ENCODE results near the gene GAREM1. TPM values are rescaled to one million over a fixed set of nuclear protein-coding genes. Genes with fewer than 3 reads are reported as not detected.

The GAREM1 gene
- total and polyA plus RNA-seq, 2 donors (not counting 1 experiment from before 2014, with no cell fraction given) = 0.92 to 1.5 TPM

GRCh38 chr18:32277549-32277948 is 193.1 kb downstream of the GAREM1 start:
- H3K4me1 ChIP-seq (ENCODE audit: control insufficient read depth, extremely low read depth, insufficient read depth, low read length) = no peaks in the 10 kb centered on the region
- no peak overlapping the region for H3K4me3 ChIP-seq (replicated peaks in 1 of 4; ENCODE audit: control extremely low read depth in 1 of 4, insufficient read depth in 1 of 4, low read depth in 3 of 4, low read length in 4 of 4)
- H4K20me1 ChIP-seq (ENCODE audit: control insufficient read depth, extremely low read depth, insufficient read depth, low read length) = no peaks in the 10 kb centered on the region
- H3K79me2 ChIP-seq (ENCODE audit: control insufficient read depth, insufficient read depth, low read length) = no peaks in the 10 kb centered on the region
- no peak for TF ChIP-seq CTCF (conservative IDR thresholded peaks at IDR 0.05 in 1 of 2, IDR thresholded peaks at IDR 0.05 in 1 of 2; ENCODE audit: low read depth in 1 of 2, low read length in 2 of 2)
- TF ChIP-seq EZH2 (IDR thresholded peaks at IDR 0.05; ENCODE audit: low read length, missing control alignments) = no peak
- no peaks in the 10 kb centered on the region for H3K9me3 ChIP-seq (ENCODE audit: control insufficient read depth, insufficient read depth, low read depth, low read length)
- no peak overlapping the region for H2AFZ ChIP-seq (ENCODE audit: low read length)
- H3K4me2 ChIP-seq (ENCODE audit: extremely low read depth, insufficient read depth, low read length) = no peak overlapping the region
- peak in 1 of 2 donors; percentile 35 for DNase-seq (ENCODE audit: low read depth in 2 of 2)
- H3K9ac ChIP-seq (ENCODE audit: insufficient read depth, low read length) = no peak overlapping the region
- H3K36me3 ChIP-seq (ENCODE audit: control insufficient read depth, insufficient read depth, low read length) = no peaks in the 10 kb centered on the region
- no peak overlapping the region for H3K27ac ChIP-seq (ENCODE audit: insufficient read depth, low read length)
- no peaks in the 10 kb centered on the region for H3K27me3 ChIP-seq (ENCODE audit: control insufficient read depth, insufficient read depth, low read length)

- H3K27ac ChIP-seq (ENCODE audit: insufficient read depth, low read length) = no peak overlapping the region
- no peaks in the 10 kb centered on the region for H3K9me3 ChIP-seq (ENCODE audit: control insufficient read depth, insufficient read depth, low read depth, low read length)
- H3K27me3 ChIP-seq (ENCODE audit: control insufficient read depth, insufficient read depth, low read length) = no peaks in the 10 kb centered on the region
- no peaks in the 10 kb centered on the region for H4K20me1 ChIP-seq (ENCODE audit: control insufficient read depth, extremely low read depth, insufficient read depth, low read length)
- H3K4me3 ChIP-seq (replicated peaks in 1 of 4; ENCODE audit: control extremely low read depth in 1 of 4, insufficient read depth in 1 of 4, low read depth in 3 of 4, low read length in 4 of 4) = no peak overlapping the region
- no peak overlapping the region for H2AFZ ChIP-seq (ENCODE audit: low read length)
- peak in 1 of 2 donors; percentile 25 for DNase-seq (ENCODE audit: low read depth in 2 of 2)
- no peak overlapping the region for H3K4me2 ChIP-seq (ENCODE audit: extremely low read depth, insufficient read depth, low read length)
- no peaks in the 10 kb centered on the region for H3K36me3 ChIP-seq (ENCODE audit: control insufficient read depth, insufficient read depth, low read length)
- H3K9ac ChIP-seq (ENCODE audit: insufficient read depth, low read length) = no peak overlapping the region
- H3K79me2 ChIP-seq (ENCODE audit: control insufficient read depth, insufficient read depth, low read length) = no peaks in the 10 kb centered on the region
- no peaks in the 10 kb centered on the region for H3K4me1 ChIP-seq (ENCODE audit: control insufficient read depth, extremely low read depth, insufficient read depth, low read length)
- TF ChIP-seq CTCF (conservative IDR thresholded peaks at IDR 0.05 in 1 of 2, IDR thresholded peaks at IDR 0.05 in 1 of 2; ENCODE audit: low read depth in 1 of 2, low read length in 2 of 2) (no peak), EZH2 (IDR thresholded peaks at IDR 0.05; ENCODE audit: low read length, missing control alignments) (no peak)
These were observed 193.8 kb downstream of the GAREM1 start for GRCh38 chr18:32276906-32277305.

- H3K9me3 ChIP-seq (ENCODE audit: control insufficient read depth, insufficient read depth, low read depth, low read length) = no peaks in the 10 kb centered on the region
These were observed 194.4 kb downstream of the GAREM1 start for GRCh38 chr18:32276256-32276655.

More at GRCh38 chr18:32276256-32276655, 194.4 kb downstream of the GAREM1 start:
- no peaks in the 10 kb centered on the region for H3K79me2 ChIP-seq (ENCODE audit: control insufficient read depth, insufficient read depth, low read length)
- H3K4me3 ChIP-seq (replicated peaks in 1 of 4; ENCODE audit: control extremely low read depth in 1 of 4, insufficient read depth in 1 of 4, low read depth in 3 of 4, low read length in 4 of 4) = no peak overlapping the region
- TF ChIP-seq EZH2 (IDR thresholded peaks at IDR 0.05; ENCODE audit: low read length, missing control alignments) (no peak), CTCF (conservative IDR thresholded peaks at IDR 0.05 in 1 of 2, IDR thresholded peaks at IDR 0.05 in 1 of 2; ENCODE audit: low read depth in 1 of 2, low read length in 2 of 2) (no peak)
- no peak overlapping the region for H2AFZ ChIP-seq (ENCODE audit: low read length)
- no peaks in the 10 kb centered on the region for H3K27me3 ChIP-seq (ENCODE audit: control insufficient read depth, insufficient read depth, low read length)
- H3K27ac ChIP-seq (ENCODE audit: insufficient read depth, low read length) = no peak overlapping the region
- no peak for DNase-seq (ENCODE audit: low read depth in 2 of 2)
- no peak overlapping the region for H3K9ac ChIP-seq (ENCODE audit: insufficient read depth, low read length)
- H3K36me3 ChIP-seq (ENCODE audit: control insufficient read depth, insufficient read depth, low read length) = no peaks in the 10 kb centered on the region
- H4K20me1 ChIP-seq (ENCODE audit: control insufficient read depth, extremely low read depth, insufficient read depth, low read length) = no peaks in the 10 kb centered on the region
- no peaks in the 10 kb centered on the region for H3K4me1 ChIP-seq (ENCODE audit: control insufficient read depth, extremely low read depth, insufficient read depth, low read length)
- no peak overlapping the region for H3K4me2 ChIP-seq (ENCODE audit: extremely low read depth, insufficient read depth, low read length)
